ENCODE measurements around the gene SF3B3. TPM values are rescaled to one million over a fixed set of nuclear protein-coding genes. Genes with fewer than 3 reads are reported as not detected.

SF3B3 gene
- total and polyA plus RNA-seq, 10 of the 15 experiments (the other 5 are each of a cell fraction or from before 2014, with no cell fraction given) = 134 to 453 (median 215) TPM

DNA sequence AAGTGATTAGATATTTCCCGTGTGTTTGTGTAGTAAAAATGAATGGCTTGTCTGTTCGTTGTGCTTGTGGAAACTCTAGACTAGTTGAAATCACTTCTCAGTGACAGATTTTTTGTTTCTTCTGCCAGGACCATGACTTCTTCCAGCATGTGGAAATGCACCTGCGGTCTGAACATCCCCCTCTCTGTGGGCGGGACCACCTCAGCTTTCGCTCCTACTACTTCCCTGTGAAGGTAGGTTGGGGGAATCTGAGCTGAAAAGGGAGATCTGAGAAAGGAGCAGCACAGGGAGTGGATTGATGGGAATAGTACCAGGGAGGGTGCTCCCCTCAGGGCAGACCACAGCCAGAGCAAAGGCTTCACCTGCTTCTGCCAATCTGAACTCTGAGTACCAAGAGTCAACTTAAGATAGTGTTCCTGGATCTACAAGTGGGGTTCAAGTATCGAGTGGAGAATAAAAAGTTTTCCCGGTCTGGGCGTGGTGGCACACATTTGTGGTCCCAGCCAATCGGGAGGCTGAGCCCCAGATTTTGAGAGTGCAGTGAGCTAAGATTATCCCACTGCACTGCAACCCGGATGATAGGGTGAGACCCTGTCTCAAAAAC lies 47.5 kb downstream of the SF3B3 start (continued):
- TF ChIP-seq, protein P1, sequence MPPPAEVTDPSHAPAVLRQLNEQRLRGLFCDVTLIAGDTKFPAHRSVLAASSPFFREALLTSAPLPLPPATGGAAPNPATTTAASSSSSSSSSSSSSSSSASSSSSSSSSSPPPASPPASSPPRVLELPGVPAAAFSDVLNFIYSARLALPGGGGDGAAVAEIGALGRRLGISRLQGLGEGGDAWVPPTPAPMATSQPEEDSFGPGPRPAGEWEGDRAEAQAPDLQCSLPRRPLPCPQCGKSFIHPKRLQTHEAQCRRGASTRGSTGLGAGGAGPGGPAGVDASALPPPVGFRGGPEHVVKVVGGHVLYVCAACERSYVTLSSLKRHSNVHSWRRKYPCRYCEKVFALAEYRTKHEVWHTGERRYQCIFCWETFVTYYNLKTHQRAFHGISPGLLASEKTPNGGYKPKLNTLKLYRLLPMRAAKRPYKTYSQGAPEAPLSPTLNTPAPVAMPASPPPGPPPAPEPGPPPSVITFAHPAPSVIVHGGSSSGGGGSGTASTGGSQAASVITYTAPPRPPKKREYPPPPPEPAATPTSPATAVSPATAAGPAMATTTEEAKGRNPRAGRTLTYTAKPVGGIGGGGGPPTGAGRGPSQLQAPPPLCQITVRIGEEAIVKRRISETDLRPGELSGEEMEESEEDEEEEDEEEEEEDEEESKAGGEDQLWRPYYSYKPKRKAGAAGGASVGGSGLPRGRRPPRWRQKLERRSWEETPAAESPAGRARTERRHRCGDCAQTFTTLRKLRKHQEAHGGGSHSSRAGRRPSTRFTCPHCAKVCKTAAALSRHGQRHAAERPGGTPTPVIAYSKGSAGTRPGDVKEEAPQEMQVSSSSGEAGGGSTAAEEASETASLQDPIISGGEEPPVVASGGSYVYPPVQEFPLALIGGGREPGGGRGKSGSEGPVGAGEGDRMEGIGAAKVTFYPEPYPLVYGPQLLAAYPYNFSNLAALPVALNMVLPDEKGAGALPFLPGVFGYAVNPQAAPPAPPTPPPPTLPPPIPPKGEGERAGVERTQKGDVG (CRISPR knock-in tag; IDR thresholded peaks at IDR 0.05) = no peak
- no peak for TF ChIP-seq PBX3 (IDR thresholded peaks at IDR 0.05; ENCODE audit: insufficient replicate concordance, low read depth, low read length)
- TF ChIP-seq MEF2A (IDR thresholded peaks at IDR 0.05; ENCODE audit: insufficient read depth, low read depth, low read length) = no peak
- TF ChIP-seq SMAD5 (IDR thresholded peaks at IDR 0.05; ENCODE audit: low read depth) = no peak
- TF ChIP-seq BCLAF1 (IDR thresholded peaks at IDR 0.05) = no peak
- TF ChIP-seq ZBED1 (IDR thresholded peaks at IDR 0.05; ENCODE audit: borderline replicate concordance) = no peak
- TF ChIP-seq CTCF (IDR thresholded peaks at IDR 0.05 in 2 of 3, conservative IDR thresholded peaks at IDR 0.05 in 1 of 3; ENCODE audit: control insufficient read depth in 2 of 3, extremely low read depth in 1 of 3, insufficient read depth in 1 of 3, low read depth in 3 of 3, low read length in 3 of 3) = no peak
- TF ChIP-seq CREM (IDR thresholded peaks at IDR 0.05; ENCODE audit: low read depth) = no peak
- no peak for TF ChIP-seq ZNF384 (IDR thresholded peaks at IDR 0.05; ENCODE audit: borderline replicate concordance, low read depth, low read length)
- no peak for TF ChIP-seq MAX (IDR thresholded peaks at IDR 0.05; ENCODE audit: low read depth, low read length)

Measured in GM12878 (cell line).